ENCODE measurements around the gene KCNQ1OT1.

The KCNQ1OT1 gene

DNA sequence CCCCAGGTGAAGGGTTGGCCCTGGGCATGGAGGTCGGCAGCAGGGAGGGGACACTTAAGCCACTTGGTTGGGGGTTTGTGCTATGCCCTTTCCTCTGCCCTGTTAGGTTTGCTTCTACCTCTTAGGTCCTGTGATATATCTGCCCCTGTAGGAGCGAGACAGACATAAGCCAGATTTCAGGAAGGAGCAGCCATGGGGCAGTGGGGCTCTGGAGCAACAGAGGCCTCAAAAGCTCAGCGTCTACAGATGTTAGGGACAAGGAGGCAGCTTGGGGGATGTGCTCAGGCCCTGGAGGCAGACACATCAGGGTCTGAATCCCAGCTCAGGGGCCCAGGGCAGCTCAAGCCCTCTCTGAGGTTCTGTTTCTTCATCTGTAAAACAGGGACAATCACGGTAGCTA is 27.2 kb upstream of the KCNQ1OT1 start:
- no peak for DNase-seq (ENCODE audit: low read depth)
- in situ Hi-C loops (cut with HindIII; ENCODE audit: low sequenced_read_pairs): no loop called here
- TF ChIP-seq, protein P1, sequence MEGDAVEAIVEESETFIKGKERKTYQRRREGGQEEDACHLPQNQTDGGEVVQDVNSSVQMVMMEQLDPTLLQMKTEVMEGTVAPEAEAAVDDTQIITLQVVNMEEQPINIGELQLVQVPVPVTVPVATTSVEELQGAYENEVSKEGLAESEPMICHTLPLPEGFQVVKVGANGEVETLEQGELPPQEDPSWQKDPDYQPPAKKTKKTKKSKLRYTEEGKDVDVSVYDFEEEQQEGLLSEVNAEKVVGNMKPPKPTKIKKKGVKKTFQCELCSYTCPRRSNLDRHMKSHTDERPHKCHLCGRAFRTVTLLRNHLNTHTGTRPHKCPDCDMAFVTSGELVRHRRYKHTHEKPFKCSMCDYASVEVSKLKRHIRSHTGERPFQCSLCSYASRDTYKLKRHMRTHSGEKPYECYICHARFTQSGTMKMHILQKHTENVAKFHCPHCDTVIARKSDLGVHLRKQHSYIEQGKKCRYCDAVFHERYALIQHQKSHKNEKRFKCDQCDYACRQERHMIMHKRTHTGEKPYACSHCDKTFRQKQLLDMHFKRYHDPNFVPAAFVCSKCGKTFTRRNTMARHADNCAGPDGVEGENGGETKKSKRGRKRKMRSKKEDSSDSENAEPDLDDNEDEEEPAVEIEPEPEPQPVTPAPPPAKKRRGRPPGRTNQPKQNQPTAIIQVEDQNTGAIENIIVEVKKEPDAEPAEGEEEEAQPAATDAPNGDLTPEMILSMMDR (IDR thresholded peaks at IDR 0.05; ENCODE audit: low read depth, low read length, missing control alignments): no peak

DNA sequence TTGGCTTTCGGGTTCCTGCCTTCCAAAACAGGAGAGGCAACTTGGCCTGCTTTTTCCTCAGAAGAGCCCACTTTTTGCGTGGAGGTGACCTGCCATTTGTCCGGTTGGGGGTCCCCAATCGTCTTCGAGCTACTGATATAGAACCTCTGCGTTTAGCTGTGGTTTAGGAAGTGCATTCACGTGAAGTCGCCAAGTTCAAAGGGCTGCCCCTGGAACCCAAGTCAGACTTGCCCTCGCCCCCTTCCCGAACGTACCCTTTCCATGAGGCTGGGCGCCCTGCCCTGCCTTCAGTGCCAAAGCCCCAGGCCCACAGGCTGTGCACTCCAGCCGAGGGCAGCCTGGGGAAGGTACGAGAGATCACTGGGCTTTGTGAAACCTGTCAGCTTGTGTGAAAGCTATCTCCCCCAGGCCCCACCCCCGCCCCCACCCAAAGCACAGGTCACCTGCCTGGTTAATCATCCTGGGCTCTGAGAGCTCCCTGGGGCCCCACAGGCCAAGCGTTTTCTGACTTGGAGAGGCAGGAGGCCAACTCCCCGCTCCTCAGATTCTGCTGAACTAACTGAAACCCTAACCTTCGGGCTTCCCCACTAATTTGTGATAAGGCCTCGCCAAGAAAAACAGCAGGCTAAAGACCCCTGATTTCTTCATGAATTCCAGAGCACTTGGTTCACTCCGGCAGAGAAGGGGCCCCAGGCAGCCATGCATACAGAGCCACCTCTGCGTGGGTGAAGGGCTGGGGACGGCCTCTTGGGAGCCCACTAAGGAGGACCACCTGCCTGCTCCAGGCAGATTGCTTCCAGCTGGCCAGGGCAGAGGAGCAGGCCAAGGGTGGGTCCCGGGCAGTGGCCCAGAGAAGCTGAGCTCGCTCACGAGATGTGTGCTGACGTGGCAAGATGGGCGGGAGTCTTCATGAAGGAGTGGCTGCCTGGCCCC is 25.8 kb upstream of the KCNQ1OT1 start:
- no peak overlapping the region for H3K4me3 ChIP-seq (ENCODE audit: low read depth, low read length)
- TF ChIP-seq, protein P1 (IDR thresholded peaks at IDR 0.05; ENCODE audit: low read depth, low read length, missing control alignments): no peak
- DNase-seq (ENCODE audit: low read depth): no peak
- in situ Hi-C loops (cut with HindIII; ENCODE audit: low sequenced_read_pairs): no loop called here

More for the DNA sequence above, 27.2 kb upstream of the KCNQ1OT1 start:
- no peak overlapping the region for H3K4me3 ChIP-seq (ENCODE audit: low read depth, low read length)

DNA sequence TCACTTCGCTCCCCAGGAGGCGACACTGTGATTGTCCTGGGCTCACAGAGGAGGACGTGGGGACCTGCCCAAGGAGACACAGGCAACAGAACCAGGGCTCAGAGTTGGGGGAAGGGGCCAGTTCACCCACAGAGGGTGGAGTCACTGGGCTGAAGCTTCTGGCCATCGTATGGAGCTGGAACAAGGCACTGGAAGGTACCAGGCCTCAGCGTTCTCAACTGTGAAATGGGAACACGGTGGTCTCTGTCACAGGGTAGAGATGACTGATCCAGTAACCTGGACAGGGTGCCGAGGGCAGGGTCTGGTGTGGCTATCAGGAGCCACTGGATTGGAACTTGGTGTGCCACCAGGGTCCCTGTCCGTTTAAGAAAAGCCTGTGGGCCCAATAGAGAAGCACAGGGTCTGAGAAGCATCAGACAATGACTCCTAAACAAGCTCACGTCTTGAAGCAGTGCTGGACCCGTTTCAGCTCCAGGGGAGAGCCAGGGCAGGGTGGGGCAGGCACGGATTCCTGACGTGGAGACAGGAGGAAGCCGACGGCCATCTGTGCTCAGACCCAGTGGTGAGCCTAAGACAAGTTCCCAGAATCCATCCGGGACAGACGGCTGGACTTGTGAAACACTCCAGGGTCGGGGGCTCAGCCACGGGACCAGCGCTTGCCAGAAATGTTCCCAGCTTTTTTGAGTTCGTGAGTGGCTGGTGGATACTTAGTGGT is 25.0 kb upstream of the KCNQ1OT1 start:
- DNase-seq (ENCODE audit: low read depth): no peak
- TF ChIP-seq, protein P1 (IDR thresholded peaks at IDR 0.05; ENCODE audit: low read depth, low read length, missing control alignments): no peak
- in situ Hi-C loops (cut with HindIII; ENCODE audit: low sequenced_read_pairs): loop anchor here (5.0 kb wide), 1 partner anchor 47 kb away; no protein-coding TSS in a partner anchor
- no peak overlapping the region for H3K4me3 ChIP-seq (ENCODE audit: low read depth, low read length)

DNA sequence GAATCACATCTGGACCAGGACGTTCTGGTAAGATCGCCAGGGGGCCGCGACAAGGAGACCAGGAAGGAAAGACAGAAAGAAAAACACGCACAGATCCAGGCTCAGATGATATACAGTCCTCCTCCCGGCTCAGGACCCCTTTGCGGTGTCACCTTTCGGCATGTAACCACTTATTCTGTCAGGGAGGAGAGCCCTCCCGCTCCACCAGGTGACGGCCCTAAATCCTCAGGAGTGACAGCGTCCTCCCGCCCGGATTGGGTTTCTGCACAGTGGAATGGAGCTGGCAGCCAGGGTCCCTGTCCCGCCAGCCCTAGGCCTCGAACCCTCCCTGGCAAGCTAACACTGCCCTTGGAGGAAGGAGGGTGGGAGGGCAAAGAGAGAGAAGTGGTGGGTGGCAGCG is 24.3 kb upstream of the KCNQ1OT1 start:
- TF ChIP-seq, protein P1 (IDR thresholded peaks at IDR 0.05; ENCODE audit: low read depth, low read length, missing control alignments): no peak
- no peak for DNase-seq (ENCODE audit: low read depth)
- no peak overlapping the region for H3K4me3 ChIP-seq (ENCODE audit: low read depth, low read length)
- in situ Hi-C loops (cut with HindIII; ENCODE audit: low sequenced_read_pairs): loop anchor here (5.0 kb wide), 1 partner anchor 48 kb away; no protein-coding TSS in a partner anchor

DNA sequence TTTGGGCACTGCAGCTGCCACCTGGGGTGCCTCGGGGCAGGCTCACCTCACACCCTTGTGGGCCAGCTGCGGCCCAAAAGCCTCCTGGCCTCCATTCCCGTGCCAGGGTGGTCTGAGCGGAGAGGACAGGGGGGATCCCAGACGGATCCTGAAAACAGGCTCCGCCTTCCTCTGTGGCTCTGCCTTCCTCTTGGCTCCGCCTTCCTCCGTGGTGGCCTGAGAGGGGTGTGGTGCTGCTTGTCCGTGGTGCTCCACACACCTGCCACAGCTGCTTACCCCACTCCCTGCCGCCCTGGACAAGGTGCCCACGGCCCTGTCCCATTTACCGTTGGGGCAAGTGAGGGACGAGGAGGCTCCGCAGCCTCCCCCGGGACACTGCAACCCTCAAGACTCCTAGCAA is 23.2 kb upstream of the KCNQ1OT1 start:
- TF ChIP-seq, protein P1 (IDR thresholded peaks at IDR 0.05; ENCODE audit: low read depth, low read length, missing control alignments): no peak
- no peak overlapping the region for H3K4me3 ChIP-seq (ENCODE audit: low read depth, low read length)
- DNase-seq (ENCODE audit: low read depth): no peak
- in situ Hi-C loops (cut with HindIII; ENCODE audit: low sequenced_read_pairs): loop anchor here (5.0 kb wide), 1 partner anchor 49 kb away; no protein-coding TSS in a partner anchor

DNA sequence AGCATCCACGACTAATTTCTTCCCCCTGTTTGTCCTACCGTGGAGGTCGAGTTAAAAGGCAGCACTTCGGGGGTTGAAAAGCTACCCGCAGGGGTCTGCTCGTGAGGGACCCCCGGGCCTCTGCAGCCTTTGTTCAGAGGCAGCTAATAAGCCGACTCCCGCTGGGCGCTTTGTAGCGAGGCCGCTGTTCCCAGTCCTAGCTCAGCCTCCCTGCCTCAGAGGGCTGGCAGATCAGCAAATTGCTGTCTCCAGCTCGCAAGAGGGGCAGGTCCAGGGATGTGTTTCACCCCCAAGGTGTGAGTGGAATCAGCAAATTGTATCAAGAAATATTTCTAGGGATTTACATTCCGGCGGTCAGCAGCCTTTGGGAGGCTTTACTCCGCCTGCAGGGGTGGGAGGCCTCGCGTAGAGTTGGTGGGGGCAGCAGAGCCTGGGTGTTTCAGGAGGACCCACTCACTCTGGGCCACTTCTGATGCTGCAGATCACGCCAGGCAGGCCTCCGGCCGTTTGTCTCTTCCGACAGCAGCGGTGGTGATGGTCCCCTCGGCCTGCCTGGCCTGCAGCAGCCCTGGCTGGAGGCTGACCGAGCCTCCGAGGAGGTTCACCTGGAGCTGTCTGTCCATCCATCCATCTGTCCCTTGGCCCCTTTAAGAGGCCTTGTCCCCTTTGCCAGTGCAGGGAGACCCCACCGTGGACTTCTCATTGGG is 21.6 kb upstream of the KCNQ1OT1 start:
- DNase-seq (ENCODE audit: low read depth): no peak
- in situ Hi-C loops (cut with HindIII; ENCODE audit: low sequenced_read_pairs): loop anchor here (5.0 kb wide), 1 partner anchor 51 kb away; no protein-coding TSS in a partner anchor
- TF ChIP-seq, protein P1 (IDR thresholded peaks at IDR 0.05; ENCODE audit: low read depth, low read length, missing control alignments): no peak
- H3K4me3 ChIP-seq (ENCODE audit: low read depth, low read length): no peak overlapping the region
